Measurements from ENCODE around the gene TRIO.

DNA sequence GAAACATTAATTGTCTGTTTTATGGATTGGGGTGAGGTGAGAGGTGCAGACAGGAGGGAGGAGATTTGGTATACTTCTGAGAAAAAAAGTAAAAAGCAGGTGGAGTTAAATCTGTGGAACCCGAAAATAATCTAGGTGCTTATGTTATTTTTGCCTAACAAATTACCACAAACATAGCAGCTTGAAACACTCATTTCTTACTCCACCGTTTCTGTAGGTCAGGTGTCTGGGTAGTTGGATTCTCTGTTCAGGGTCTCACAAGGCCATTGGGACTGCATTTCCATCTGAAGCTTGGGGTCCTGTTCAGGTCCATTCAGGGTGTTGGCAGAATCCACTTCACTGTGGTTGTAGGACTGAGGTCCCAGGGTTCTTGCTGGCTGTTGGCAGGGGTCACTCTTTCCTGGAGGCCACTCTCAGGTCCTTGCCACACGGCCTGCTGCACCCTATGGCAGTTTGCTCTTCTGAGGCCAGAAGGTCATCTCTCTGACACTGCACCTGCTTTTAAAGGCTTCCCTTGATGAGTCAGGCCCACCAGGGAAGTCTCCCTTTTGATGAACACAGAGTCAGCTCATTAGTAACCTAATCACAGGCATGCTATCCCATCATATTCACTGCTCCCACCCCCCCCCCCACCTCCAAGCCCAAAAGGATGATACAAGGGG lies 82.2 kb downstream of the TRIO start:
- TF ChIP-seq, protein P1, sequence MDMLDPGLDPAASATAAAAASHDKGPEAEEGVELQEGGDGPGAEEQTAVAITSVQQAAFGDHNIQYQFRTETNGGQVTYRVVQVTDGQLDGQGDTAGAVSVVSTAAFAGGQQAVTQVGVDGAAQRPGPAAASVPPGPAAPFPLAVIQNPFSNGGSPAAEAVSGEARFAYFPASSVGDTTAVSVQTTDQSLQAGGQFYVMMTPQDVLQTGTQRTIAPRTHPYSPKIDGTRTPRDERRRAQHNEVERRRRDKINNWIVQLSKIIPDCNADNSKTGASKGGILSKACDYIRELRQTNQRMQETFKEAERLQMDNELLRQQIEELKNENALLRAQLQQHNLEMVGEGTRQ (IDR thresholded peaks at IDR 0.05; ENCODE audit: low read length), result no peak
- no peak for TF ChIP-seq TCF12 (IDR thresholded peaks at IDR 0.05; ENCODE audit: low read depth, low read length)
- TF ChIP-seq POLR2AphosphoS5 (IDR thresholded peaks at IDR 0.05; ENCODE audit: low read depth, low read length), result no peak
- TF ChIP-seq KDM1A (IDR thresholded peaks at IDR 0.05; ENCODE audit: borderline replicate concordance, low read length), result no peak
- TF ChIP-seq, protein P2, sequence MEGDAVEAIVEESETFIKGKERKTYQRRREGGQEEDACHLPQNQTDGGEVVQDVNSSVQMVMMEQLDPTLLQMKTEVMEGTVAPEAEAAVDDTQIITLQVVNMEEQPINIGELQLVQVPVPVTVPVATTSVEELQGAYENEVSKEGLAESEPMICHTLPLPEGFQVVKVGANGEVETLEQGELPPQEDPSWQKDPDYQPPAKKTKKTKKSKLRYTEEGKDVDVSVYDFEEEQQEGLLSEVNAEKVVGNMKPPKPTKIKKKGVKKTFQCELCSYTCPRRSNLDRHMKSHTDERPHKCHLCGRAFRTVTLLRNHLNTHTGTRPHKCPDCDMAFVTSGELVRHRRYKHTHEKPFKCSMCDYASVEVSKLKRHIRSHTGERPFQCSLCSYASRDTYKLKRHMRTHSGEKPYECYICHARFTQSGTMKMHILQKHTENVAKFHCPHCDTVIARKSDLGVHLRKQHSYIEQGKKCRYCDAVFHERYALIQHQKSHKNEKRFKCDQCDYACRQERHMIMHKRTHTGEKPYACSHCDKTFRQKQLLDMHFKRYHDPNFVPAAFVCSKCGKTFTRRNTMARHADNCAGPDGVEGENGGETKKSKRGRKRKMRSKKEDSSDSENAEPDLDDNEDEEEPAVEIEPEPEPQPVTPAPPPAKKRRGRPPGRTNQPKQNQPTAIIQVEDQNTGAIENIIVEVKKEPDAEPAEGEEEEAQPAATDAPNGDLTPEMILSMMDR (IDR thresholded peaks at IDR 0.05; ENCODE audit: control extremely low read depth in 1 of 3, insufficient read depth in 1 of 3, low read depth in 1 of 3, low read length in 3 of 3), result no peak
- TF ChIP-seq EP300 (IDR thresholded peaks at IDR 0.05; ENCODE audit: borderline replicate concordance in 1 of 2, low read depth in 2 of 2, low read length in 2 of 2), result no peak
- no peak for TF ChIP-seq POLR2A (IDR thresholded peaks at IDR 0.05; ENCODE audit: control extremely low read depth in 1 of 2, low read depth in 2 of 2, low read length in 2 of 2)
- no peak for TF ChIP-seq CBX5 (IDR thresholded peaks at IDR 0.05; ENCODE audit: low read depth, low read length)
- no peak for TF ChIP-seq NRF1 (IDR thresholded peaks at IDR 0.05; ENCODE audit: low read depth, low read length)
- TF ChIP-seq SAP30 (IDR thresholded peaks at IDR 0.05; ENCODE audit: insufficient read depth, insufficient replicate concordance, low read length), result no peak
- TF ChIP-seq EGR1 (IDR thresholded peaks at IDR 0.05; ENCODE audit: borderline replicate concordance, low read depth, low read length), result no peak
